H1 (cell line): ENCODE data around the gene GDPD5. TPM values are rescaled to one million over a fixed set of nuclear protein-coding genes. Genes with fewer than 3 reads are reported as not detected.

Experiments used
- CHD2 ChIP-seq: IDR thresholded peaks from 2 replicates; pipeline ENCODE4 v1.6.1; 2012; ENCODE audit warnings: low read length, improper control_type of control experiment
- CHD7 ChIP-seq: fragments of 300-600 bp; sonication (generic); IDR thresholded peaks from 2 replicates; pipeline ENCODE4 v1.7.1; 2012; ENCODE audit warnings: low read length, moderate library complexity, mild to moderate bottlenecking, inconsistent platforms; ENCODE audit not compliant: insufficient replicate concordance
- RXRA ChIP-seq: IDR thresholded peaks from 2 replicates; pipeline ENCODE4 v1.6.1; 2011; ENCODE audit warnings: low read depth, mild to moderate bottlenecking, low read length, moderate library complexity; ENCODE audit not compliant: insufficient read depth
- SIN3A ChIP-seq, 2 experiments: IDR thresholded peaks in 1 of 2; conservative IDR thresholded peaks in 1 of 2; 2 replicates each; pipeline ENCODE4 v1.6.1; 2011 to 2012; ENCODE audit warnings: low read length in 2 of 2, improper control_type of control experiment in 1 of 2, low read depth in 1 of 2, mild to moderate bottlenecking in 1 of 2
- SIX5 ChIP-seq: IDR thresholded peaks from 2 replicates; pipeline ENCODE4 v1.6.1; 2011; ENCODE audit warnings: mild to moderate bottlenecking, low read depth, low read length
- SP1 ChIP-seq: IDR thresholded peaks from 2 replicates; pipeline ENCODE4 v1.6.1; 2011; ENCODE audit warnings: low read depth, low read length
- SUZ12 ChIP-seq: fragments of 200-600 bp; sonication (generic); IDR thresholded peaks from 2 replicates; pipeline ENCODE4 v1.6.1; 2012; ENCODE audit warnings: mild to moderate bottlenecking, inconsistent platforms, low read length, moderate library complexity, mixed read lengths
- TAF1 ChIP-seq: IDR thresholded peaks from 2 replicates; pipeline ENCODE4 v1.6.1; 2011; ENCODE audit warnings: mild to moderate bottlenecking, low read depth, low read length
- TCF12 ChIP-seq: IDR thresholded peaks from 2 replicates; pipeline ENCODE4 v1.6.1; 2011; ENCODE audit warnings: low read depth, mild to moderate bottlenecking, low read length
- YY1 ChIP-seq: IDR thresholded peaks from 2 replicates; pipeline ENCODE4 v1.6.1; 2011; ENCODE audit warnings: low read depth, mild to moderate bottlenecking, low read length
- polyA plus RNA-seq, 7 experiments: library from polyadenylated mRNA; depleted of rRNA in 3 of 7; stranded (reverse) in 5 of 7; unstranded in 2 of 7; fragments of >200 nt in 5 of 7; fragments of 200-250 nt in 2 of 7; gene quantifications; 1 replicate in 5 of 7; 2 replicates in 1 of 7; 4 replicates in 1 of 7; pipeline versions ENCODE4 v1.2.1 to v1.2.3, GENCODE V29; 2011 to 2013; ENCODE audit warnings: missing spikeins in 2 of 7, mixed read lengths in 2 of 7
- total RNA-seq: library from RNA; stranded (reverse); fragmentation: NEBNext Ultra II Directional; extraction: Animal tissue kit (Norgen Biotek cat#: 25700); gene quantifications from 2 replicates; pipeline ENCODE4 v1.2.1, GENCODE V29; 2021

GDPD5 gene
- total and polyA plus RNA-seq, 2 of the 8 experiments (the other 6 are each of a cell fraction or from before 2014, with no cell fraction given): 7.8 to 8.6 TPM

- TF ChIP-seq CHD7 (no peak), SIX5 (no peak), CHD2 (no peak), RXRA (no peak), TCF12 (no peak), SIN3A (conservative IDR thresholded peaks at IDR 0.05 in 1 of 2, IDR thresholded peaks at IDR 0.05 in 1 of 2; ENCODE audit: low read depth in 1 of 2, low read length in 2 of 2) (no peak), SUZ12 (no peak), SP1 (no peak), YY1 (no peak), TAF1 (peak; percentile 57)
Observed at GRCh38 chr11:75562048-75562835, 36.5 kb upstream of the GDPD5 start, which contains the start of gene SERPINH1 (continued).
